ENCODE measurements around the gene PAPOLB.
"Not testable (repeated sequence)": the region's sequence is repeated elsewhere in the genome, so short reads cannot be mapped to it uniquely, and the experiment has no call there.

The PAPOLB gene

GRCh38 chr7:4861673-4862072 is at the start of gene PAPOLB:
PAPOLB (minus strand) TSS chr7:4862030; CDS start chr7:4861810, 220 bp downstream.
- peak in 1 of 2 donors; percentile 46 for DNase-seq

GRCh38 chr7:4911111-4911828 is 49.4 kb upstream of the PAPOLB start:
- no peak for DNase-seq

GRCh38 chr7:4906682-4907081 is 44.9 kb upstream of the PAPOLB start:
- DNase-seq = no peak

GRCh38 chr7:4905171-4905570 is 43.3 kb upstream of the PAPOLB start:
- no peak for DNase-seq

GRCh38 chr7:4904346-4904745 is 42.5 kb upstream of the PAPOLB start:
- no peak for DNase-seq

- DNase-seq = no peak
These were observed 33.9 kb upstream of the PAPOLB start for GRCh38 chr7:4895766-4896165.

GRCh38 chr7:4894482-4894881 is 32.7 kb upstream of the PAPOLB start:
- no peak for DNase-seq

GRCh38 chr7:4893929-4894475 is 32.2 kb upstream of the PAPOLB start:
- DNase-seq = no peak

- DNase-seq = not testable (repeated sequence)
These were observed 31.4 kb upstream of the PAPOLB start for GRCh38 chr7:4893188-4893587.

GRCh38 chr7:4891522-4891921 is 29.7 kb upstream of the PAPOLB start:
- DNase-seq = not testable (repeated sequence)

GRCh38 chr7:4889682-4890081 is 27.9 kb upstream of the PAPOLB start:
- no peak for DNase-seq

- DNase-seq = no peak
These were observed 26.3 kb upstream of the PAPOLB start for GRCh38 chr7:4888161-4888560.

GRCh38 chr7:4886671-4887070 is 24.8 kb upstream of the PAPOLB start:
- DNase-seq = no peak

- no peak for DNase-seq
These were observed 23.5 kb upstream of the PAPOLB start for GRCh38 chr7:4885317-4885807.

GRCh38 chr7:4884164-4884563 is 22.3 kb upstream of the PAPOLB start:
- no peak for DNase-seq

- peak; percentile 85 to 88 for DNase-seq
These were observed 21.7 kb upstream of the PAPOLB start, which contains the start of gene RADIL for GRCh38 chr7:4883372-4884144. RADIL (minus strand) TSS chr7:4883716; CDS start chr7:4878139, 5,577 bp downstream.

GRCh38 chr7:4883033-4883371 is 21.2 kb upstream of the PAPOLB start:
- no peak for DNase-seq

GRCh38 chr7:4882169-4883032 is 20.6 kb upstream of the PAPOLB start:
- no peak for DNase-seq

- no peak for DNase-seq
These were observed 18.4 kb upstream of the PAPOLB start for GRCh38 chr7:4880218-4880617.

- DNase-seq = no peak
These were observed 17.7 kb upstream of the PAPOLB start for GRCh38 chr7:4879396-4880081.

- DNase-seq = no peak
These were observed 16.8 kb upstream of the PAPOLB start for GRCh38 chr7:4878336-4879335.

Data from CD4-positive, alpha-beta T cell treated with Interleukin-1 beta for 1 hour (primary cell).